Measurements from ENCODE around the gene CRYBG1. TPM values are rescaled to one million over a fixed set of nuclear protein-coding genes. Genes with fewer than 3 reads are reported as not detected.

The CRYBG1 gene
- total RNA-seq, 1 donor from 2014 or later = 0.07 TPM

DNA sequence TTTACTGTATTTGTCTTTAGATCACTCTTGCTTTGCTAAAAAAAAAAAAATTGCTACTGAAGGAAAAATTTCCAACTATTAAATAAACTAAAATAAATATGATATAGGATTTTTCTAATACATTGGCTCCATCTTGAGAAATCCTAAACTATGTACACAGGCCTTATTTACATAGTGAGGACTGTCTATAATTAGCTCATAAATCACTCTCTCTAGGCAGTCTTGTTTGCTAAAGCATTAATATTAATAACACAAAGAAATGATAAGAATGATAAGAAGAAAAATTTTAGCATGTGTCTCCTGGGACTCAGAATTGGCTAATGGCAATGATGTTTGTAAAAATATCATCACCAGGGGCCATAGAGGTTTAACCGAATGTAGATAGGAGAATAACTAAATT is 13.3 kb upstream of the CRYBG1 start:
- TF ChIP-seq, protein P1, sequence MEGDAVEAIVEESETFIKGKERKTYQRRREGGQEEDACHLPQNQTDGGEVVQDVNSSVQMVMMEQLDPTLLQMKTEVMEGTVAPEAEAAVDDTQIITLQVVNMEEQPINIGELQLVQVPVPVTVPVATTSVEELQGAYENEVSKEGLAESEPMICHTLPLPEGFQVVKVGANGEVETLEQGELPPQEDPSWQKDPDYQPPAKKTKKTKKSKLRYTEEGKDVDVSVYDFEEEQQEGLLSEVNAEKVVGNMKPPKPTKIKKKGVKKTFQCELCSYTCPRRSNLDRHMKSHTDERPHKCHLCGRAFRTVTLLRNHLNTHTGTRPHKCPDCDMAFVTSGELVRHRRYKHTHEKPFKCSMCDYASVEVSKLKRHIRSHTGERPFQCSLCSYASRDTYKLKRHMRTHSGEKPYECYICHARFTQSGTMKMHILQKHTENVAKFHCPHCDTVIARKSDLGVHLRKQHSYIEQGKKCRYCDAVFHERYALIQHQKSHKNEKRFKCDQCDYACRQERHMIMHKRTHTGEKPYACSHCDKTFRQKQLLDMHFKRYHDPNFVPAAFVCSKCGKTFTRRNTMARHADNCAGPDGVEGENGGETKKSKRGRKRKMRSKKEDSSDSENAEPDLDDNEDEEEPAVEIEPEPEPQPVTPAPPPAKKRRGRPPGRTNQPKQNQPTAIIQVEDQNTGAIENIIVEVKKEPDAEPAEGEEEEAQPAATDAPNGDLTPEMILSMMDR (conservative IDR thresholded peaks at IDR 0.05) = no peak
- Mint-ChIP-seq H3K4me3 (no peak overlapping the region), H3K4me1 (no peaks in the 10 kb centered on the region), H3K27me3 (ENCODE audit: low read depth) (no peaks in the 10 kb centered on the region), H3K27ac (ENCODE audit: unreplicated experiment) (no peak overlapping the region), H3K9me3 (no peaks in the 10 kb centered on the region), H3K36me3 (ENCODE audit: low read depth) (no peaks in the 10 kb centered on the region)
- no peak for DNase-seq (ENCODE audit: low read depth, low spot score)

DNA sequence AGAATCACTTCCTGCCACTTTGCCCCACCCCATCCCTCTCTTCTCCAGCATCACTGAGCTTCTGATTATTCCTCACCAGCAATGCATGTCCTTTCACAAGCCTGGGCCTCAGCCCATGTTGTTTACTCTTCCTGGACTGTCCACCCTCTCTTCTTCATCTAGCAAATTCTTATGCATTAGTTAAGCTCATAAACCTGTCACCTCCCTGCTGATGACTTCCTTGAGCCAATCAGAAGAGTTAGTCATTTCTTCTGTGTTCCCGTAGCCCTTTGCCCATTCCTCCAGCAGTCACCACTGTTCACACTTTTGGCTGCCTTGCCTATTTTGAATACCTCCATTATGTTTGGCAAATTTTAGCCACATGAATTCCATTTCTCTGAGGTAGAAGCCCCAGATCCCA is 4.1 kb upstream of the CRYBG1 start:
- Mint-ChIP-seq H3K36me3 (ENCODE audit: low read depth) (no peaks in the 10 kb centered on the region), H3K4me3 (no peak overlapping the region), H3K27ac (ENCODE audit: unreplicated experiment) (no peak overlapping the region), H3K9me3 (peaks cover 5% of the 10 kb centered on the region), H3K27me3 (ENCODE audit: low read depth) (peaks cover 63% of the 10 kb centered on the region), H3K4me1 (peaks cover 6% of the 10 kb centered on the region)
- no peak for DNase-seq (ENCODE audit: low read depth, low spot score)
- TF ChIP-seq, protein P1 (conservative IDR thresholded peaks at IDR 0.05) = no peak

DNA sequence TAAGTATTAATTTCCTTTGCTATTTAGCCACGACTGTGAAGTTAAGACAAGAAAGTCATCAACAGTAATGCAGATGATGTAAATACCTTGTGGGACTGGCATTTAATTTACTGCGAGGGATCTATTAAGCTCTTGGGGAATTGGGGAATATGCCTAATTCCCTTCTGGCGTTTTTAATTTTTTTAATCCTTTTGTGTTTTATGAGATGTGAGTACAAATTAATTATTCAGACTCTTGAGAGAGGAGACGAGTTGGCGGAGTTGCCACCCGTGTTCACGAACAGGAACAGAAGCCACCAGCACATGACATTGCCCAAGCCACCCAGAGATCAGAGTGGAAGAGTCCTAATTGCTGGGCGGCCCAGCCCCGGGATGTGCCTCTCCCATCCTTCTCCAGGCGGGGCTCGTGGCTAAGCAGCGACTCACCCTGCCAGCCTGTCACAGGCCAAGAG is 533 bp upstream of the CRYBG1 start:
- Mint-ChIP-seq H3K27ac (ENCODE audit: unreplicated experiment) (no peak overlapping the region), H3K4me1 (peaks cover 6% of the 10 kb centered on the region), H3K4me3 (peak overlapping the region; percentile 74), H3K9me3 (no peaks in the 10 kb centered on the region), H3K36me3 (ENCODE audit: low read depth) (no peaks in the 10 kb centered on the region), H3K27me3 (ENCODE audit: low read depth) (peaks cover 79% of the 10 kb centered on the region)
- TF ChIP-seq, protein P1 (conservative IDR thresholded peaks at IDR 0.05) = no peak
- no peak for DNase-seq (ENCODE audit: low read depth, low spot score)

DNA sequence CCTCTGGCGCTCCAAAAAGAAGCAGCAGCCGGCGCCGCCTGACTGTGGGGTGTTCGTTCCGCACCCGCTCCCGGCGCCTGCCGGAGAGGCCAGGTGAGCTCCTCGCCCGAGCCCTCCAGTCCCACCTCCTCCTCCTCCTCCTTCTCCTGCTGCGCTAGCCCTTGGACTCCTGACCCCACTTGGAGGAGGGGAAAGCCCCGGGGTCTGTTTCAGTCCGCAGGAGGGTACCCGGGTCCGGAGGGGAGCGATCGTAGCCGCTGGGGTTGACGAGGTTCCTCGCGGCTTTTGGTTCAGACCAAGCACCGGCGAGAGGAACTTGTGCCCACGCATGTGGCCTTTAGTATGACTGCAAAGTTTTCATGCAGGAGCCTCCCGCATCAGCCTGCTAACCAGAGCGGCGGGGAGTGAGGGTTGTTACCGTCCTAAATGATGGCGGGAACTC is 493 bp downstream of the CRYBG1 start:
- Mint-ChIP-seq H3K9me3 (no peaks in the 10 kb centered on the region), H3K27ac (ENCODE audit: unreplicated experiment) (no peak overlapping the region), H3K4me3 (peak overlapping the region; percentile 84), H3K36me3 (ENCODE audit: low read depth) (no peaks in the 10 kb centered on the region), H3K27me3 (ENCODE audit: low read depth) (peaks cover 78% of the 10 kb centered on the region), H3K4me1 (peaks cover 6% of the 10 kb centered on the region)
- DNase-seq (ENCODE audit: low read depth, low spot score) = peak; percentile 2
- TF ChIP-seq, protein P1 (conservative IDR thresholded peaks at IDR 0.05) = no peak

DNA sequence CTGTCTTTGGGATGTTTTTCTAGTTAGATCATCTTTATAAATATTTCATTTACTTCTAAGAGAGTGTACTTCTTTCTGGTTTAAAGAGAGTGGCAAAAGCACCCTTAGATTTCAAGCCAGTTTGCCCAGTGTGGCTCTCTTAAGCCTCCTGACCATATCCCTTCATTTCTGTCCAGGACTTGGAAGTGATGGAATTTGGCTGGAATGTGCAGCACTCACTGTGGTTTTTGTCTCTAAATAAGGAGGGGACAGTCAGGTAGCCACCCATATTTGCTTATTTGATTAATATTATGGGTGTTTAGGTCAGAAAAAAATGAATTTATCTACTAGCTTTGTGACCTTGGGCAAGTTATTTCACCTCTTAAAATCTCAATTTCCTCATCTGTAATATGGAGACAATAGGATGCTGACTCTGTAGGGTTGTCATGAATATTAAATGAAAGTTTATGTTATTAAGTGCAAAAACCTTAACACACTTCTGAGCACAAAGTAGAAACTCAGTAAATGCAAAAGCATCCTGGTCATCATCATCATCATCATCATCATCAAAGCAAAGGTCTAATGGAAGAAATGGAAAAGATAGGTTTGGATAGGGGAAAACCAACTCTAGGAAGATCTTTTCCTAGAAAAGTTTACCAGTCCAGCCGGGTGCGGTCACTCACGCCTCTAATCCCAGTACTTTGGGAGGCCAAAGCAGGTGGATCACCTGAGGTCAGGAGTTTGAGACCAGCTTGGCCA is 3.1 kb downstream of the CRYBG1 start:
- TF ChIP-seq, protein P1 (conservative IDR thresholded peaks at IDR 0.05) = no peak
- H3K9me3 Mint-ChIP-seq = no peaks in the 10 kb centered on the region
- no peak for DNase-seq (ENCODE audit: low read depth, low spot score)
- H3K27ac Mint-ChIP-seq (ENCODE audit: unreplicated experiment) = no peak overlapping the region
- peaks cover 72% of the 10 kb centered on the region for H3K27me3 Mint-ChIP-seq (ENCODE audit: low read depth)
- no peaks in the 10 kb centered on the region for H3K36me3 Mint-ChIP-seq (ENCODE audit: low read depth)
- H3K4me1 Mint-ChIP-seq = peaks cover 6% of the 10 kb centered on the region
- H3K4me3 Mint-ChIP-seq = no peak overlapping the region

Data from neural crest cell (in vitro differentiated cells).